Measurements from ENCODE around the gene LGALS3BP. TPM values are rescaled to one million over a fixed set of nuclear protein-coding genes. Genes with fewer than 3 reads are reported as not detected.
"Not testable (repeated sequence)": the region's sequence is repeated elsewhere in the genome, so short reads cannot be mapped to it uniquely, and the experiment has no call there.

Gene LGALS3BP
- total RNA-seq, 2 experiments from 2014 or later, result 9.7 to 12.8 TPM

DNA sequence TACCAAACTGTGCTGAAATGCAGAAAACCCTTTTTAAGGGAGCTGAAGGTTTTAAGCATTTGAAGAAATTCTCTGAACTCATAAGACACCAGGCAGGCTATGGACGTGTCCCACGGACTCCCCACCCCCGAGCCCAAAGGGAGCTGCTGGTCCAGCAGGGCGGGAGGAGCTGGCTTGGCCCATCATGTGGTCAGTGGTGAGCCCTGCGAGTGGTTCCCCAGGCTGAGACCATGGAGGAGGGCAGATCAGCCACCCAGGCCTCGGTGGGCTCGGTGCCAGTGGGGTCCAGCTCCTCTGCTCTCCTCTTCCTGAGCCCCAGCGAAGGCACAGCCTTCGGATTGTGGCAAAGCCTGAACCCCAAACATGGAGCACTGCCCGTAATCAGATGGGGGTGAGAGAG is 27.0 kb downstream of the LGALS3BP start:
- ChIA-PET POLR2A (no interaction called here), CTCF (interaction anchor here (1.0 kb wide), 1 partner anchor 18 kb away, joined by 4 read pairs; no protein-coding TSS in a partner anchor)

DNA sequence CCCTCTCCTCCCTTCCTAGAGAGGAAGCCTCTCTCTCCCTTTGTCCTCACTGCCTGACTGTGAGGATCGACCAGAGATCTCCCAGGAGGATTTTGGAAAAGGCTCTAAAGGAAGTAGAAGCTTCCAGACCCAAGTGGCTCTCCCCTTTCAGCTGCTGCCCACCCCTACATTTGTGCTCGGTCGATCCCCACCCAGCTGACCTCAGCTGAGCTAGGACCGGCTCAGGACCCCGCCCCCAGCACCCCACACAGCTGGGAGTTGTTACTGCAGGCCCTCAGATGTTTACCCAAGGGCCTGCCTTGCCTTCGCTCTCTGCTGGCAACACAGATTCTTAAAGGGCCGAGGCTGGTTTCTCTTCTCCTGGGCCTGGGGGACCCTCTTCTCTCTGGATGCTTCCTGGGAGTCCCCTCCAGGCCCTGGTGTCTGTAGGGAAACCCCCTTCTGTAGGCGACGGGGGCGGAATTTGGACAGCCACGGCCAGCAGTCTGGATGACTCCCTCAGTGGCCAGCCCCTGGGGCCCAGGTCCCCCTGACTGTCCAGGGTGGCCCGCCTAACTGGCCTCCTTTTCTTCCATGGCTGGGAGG is 27.7 kb downstream of the LGALS3BP start:
- CTCF ChIA-PET, result no interaction called here
- POLR2A ChIA-PET, result interaction anchor here (0.6 kb wide), 1 partner anchor 18 kb away, joined by 3 read pairs; no protein-coding TSS in a partner anchor

- POLR2A ChIA-PET, result no interaction called here
Measured at GRCh38 chr17:78950870-78951269, 28.9 kb downstream of the LGALS3BP start.

GRCh38 chr17:78947235-78948149 is 32.2 kb downstream of the LGALS3BP start:
- ChIA-PET CTCF (no interaction called here), POLR2A (no interaction called here)

More at GRCh38 chr17:78950870-78951269, 28.9 kb downstream of the LGALS3BP start:
- CTCF ChIA-PET, result no interaction called here

GRCh38 chr17:78946631-78947030 is 33.1 kb downstream of the LGALS3BP start:
- CTCF ChIA-PET, result no interaction called here
- POLR2A ChIA-PET, result no interaction called here

DNA sequence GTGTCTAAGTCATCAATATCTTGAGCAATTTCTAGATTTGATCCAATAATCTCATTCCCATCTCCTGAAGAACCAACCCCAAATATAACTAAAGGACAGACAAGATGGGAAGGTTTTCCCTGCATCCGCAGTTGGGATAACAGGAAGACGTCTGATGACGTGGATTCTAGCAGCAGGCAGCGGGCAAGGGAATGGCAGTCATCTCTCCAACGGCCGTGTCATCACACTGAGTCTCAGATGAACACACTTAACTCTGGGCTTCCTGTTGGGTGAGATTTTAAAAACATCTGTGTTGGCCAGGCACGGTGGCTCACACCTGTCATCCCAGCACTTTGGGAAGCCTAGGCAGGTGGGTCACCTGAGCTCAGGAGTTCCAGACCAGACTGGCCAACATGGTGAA is 33.6 kb downstream of the LGALS3BP start:
- POLR2A ChIA-PET, result no interaction called here
- CTCF ChIA-PET, result no interaction called here

- POLR2A ChIA-PET, result interaction anchor here (0.6 kb wide), 1 partner anchor 36 kb away, joined by 3 read pairs; no protein-coding TSS in a partner anchor
- CTCF ChIA-PET, result not testable (repeated sequence)
Measured at GRCh38 chr17:78945455-78945854, 34.3 kb downstream of the LGALS3BP start.

DNA sequence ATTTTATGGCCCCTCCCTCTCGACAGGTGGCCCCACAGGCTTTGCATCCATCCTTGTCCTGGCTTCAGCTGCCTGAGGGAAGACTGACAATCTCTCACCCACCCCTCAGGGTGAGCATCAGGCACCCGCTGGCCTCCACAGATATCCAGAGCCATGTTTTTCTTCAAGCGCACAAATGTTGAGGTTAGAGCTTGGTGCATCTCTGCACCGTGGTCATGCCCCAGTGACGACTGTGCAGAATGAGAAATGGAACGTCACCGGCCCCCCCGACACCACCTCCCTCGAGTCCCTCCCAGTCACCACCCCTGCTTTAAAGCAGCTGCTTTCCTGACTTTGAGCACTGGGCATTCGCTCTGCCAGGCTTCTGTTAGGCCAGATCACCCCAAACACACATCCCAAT is 34.8 kb downstream of the LGALS3BP start:
- POLR2A ChIA-PET, result interaction anchor here (0.6 kb wide), 1 partner anchor 37 kb away, joined by 3 read pairs; no protein-coding TSS in a partner anchor
- CTCF ChIA-PET, result no interaction called here

DNA sequence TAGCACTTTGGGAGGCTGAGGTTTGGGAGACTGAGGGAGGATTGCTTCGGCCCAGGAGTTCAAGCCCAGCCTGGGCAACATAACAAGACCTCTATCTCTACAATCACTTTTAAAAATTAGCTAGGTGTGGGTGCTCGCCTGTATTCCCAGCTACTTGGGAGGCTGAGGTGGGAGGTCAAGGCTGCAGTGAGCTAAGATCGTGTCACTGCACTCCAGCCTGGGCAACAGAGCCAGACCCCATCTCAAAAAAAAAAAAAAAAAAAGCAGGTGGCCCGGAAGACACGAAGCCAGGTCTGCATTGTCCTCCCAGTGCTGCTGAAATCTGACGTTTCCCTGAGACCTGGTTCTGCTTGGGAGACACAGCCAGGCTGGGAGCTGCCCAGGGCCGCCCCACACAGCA is 35.7 kb downstream of the LGALS3BP start:
- ChIA-PET CTCF (interaction anchor here (1.5 to 1.6 kb wide), 2 partner anchors 10 to 28 kb away, joined by 3 to 4 read pairs; no protein-coding TSS in a partner anchor), POLR2A (no interaction called here)

GRCh38 chr17:78940708-78941107 is 39.0 kb downstream of the LGALS3BP start:
- POLR2A ChIA-PET, result no interaction called here
- CTCF ChIA-PET, result interaction anchor here (0.6 to 1.1 kb wide), 2 partner anchors 27 to 75 kb away, joined by 4 read pairs; no protein-coding TSS in a partner anchor

DNA sequence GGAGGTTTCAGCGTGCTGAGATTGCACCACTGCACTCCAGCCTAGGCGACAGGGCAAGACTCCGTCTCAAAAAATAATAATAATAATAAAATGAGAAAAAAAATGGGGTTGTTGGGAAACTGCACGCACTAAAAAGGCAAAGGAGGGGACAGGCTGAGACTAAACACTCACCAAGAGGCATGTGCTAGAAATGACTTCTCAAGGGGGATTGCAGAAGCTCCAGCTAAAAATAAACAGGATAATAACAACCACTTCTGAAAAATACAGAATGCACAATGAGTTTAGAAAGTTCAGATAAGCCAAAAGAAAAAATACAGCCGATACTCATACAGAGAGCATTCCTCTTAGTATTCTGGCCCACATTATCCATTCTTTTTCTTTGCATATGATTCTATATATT is 39.5 kb downstream of the LGALS3BP start:
- ChIA-PET POLR2A (no interaction called here), CTCF (interaction anchor here (1.1 kb wide), 1 partner anchor 74 kb away, joined by 4 read pairs; no protein-coding TSS in a partner anchor)

- ChIA-PET CTCF (no interaction called here), POLR2A (no interaction called here)
Measured at GRCh38 chr17:78939615-78940014, 40.1 kb downstream of the LGALS3BP start.

DNA sequence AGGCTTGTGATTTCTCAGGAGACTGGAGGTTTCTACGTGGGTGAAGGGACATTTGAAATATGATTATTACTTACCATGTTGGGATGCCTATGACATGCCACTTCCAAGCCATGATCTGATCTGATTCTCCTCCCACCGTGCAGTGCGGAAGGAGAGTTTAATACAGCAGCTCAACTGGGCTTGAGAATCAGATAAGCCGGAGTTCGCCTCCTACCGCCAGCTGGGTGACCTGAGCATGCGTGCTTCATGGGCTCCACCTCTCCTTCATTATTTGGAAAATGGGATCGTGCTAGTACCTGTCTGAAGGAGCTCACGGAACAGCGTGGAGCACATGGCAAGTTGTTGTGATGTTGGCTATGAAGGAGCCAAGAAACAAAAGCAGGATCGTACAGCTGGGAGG is 42.2 kb downstream of the LGALS3BP start:
- ChIA-PET POLR2A (no interaction called here), CTCF (no interaction called here)

DNA sequence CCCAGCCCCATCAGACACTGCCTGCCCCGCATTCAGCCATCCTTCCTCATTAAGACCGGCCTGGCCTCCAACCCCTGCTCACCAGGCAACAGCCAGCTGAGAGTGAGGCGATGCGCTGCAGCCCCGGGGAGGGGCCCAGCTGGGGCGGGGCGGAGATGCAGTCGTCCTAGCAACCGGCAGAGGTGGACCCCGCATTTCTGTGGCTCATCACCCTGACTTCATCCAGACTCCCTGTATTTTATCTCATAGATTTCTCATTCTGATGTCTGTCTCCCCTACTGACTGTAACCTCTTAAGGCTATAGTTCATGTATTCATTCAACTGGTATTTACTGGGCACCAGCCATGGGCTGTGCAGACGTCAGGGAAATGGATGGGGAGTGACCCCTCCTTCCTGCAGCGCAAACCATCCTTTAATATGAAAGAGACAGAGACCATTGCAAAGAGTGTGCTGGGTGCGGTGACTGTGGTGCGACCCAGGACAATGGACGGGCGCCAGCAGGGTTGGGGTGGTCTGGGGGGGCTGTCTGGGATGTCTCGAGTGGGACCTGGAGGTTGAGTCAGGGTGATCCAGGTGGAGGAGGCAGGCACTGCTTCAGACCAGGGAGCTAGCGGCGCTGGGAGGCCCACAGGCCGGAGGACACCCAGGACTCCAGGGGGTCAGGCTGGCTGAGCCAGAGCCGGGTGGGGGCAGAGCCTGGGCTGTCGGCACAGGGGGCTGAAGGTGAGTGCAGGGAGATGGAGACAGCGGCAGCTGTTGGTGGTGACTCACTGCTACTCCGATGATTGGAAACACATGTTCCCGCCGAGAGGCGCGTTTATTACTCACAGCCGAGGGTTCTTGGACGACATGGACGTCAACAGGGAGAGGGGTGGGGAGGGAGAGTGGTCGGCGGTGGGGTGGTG is 44.1 kb downstream of the LGALS3BP start:
- ChIA-PET CTCF (no interaction called here), POLR2A (no interaction called here)

DNA sequence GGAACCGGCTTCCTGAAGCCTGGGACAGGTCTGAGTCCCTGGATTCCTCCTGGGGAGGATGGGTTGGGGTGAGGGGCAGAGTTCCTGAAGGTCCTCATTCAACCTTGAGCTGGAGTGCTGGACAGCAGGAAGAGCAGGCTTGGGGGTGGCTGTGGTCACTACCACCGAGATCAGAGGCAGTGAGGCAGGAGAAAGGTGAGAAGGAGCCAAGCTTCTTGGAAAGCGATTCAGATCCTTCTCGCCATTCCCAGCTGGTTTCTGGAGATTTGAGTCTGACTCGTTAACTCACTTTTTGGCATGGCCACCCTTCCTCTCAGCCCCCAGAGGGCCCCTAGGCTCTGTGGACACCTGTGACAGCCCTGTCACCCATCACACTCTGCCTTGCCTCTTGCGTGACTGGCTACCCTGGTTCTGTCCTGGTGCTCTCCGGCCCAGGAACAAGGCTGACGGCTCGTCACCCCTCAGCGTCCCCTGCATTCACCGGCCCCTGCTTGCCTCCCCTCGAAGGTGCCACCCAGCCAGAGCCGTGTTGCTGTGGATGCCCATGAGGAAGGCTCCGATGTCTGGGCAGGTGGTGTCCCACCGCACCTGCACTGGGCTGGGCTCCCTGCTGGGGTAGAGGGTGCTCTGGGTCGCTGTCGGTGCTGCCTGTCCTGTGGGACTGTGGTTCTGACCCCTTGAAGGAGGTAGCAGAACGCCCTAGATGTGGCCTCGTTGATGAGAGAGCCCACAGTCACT is 44.9 kb downstream of the LGALS3BP start:
- CTCF ChIA-PET, result interaction anchor here (0.9 to 1.0 kb wide), 2 partner anchors 9 to 37 kb away, joined by 3 to 4 read pairs; no protein-coding TSS in a partner anchor
- POLR2A ChIA-PET, result interaction anchor here (1.0 kb wide), 1 partner anchor 17 kb away, joined by 3 read pairs; no protein-coding TSS in a partner anchor

DNA sequence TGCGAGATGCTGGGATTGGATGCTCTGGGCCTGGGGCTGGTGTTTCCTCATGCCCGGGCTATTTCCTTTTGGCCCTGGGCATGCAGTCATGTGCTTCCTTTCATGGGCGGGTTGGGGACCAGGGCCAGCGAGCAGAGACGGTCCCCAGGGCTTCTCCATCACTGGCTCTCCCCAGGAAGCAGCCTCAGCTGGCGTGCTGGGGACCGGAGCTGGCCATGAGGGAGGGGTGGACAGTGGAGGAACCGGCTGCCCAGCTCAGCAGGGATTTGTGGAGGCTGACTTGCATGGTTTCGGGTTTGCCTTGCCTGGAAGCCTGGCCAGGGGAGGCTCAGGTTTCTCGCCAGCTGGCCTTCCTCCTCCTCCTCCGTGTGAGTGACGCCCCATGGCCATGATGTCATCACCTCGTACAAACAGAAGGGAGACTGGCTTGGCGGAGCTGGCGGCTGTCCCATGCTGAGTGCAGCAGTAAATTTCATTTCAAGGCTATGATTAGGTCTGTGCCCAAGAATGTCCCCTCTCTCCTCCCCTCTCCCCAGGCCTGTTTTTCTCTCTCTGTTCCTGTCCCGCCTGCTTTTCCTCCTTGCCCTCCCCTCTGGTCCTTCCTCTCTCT is 45.7 kb downstream of the LGALS3BP start:
- ChIA-PET CTCF (interaction anchor here (0.9 to 1.0 kb wide), 2 partner anchors 10 to 38 kb away, joined by 3 to 4 read pairs; no protein-coding TSS in a partner anchor), POLR2A (interaction anchor here (0.6 to 1.0 kb wide), 2 partner anchors 18 to 68 kb away, joined by 3 read pairs; no protein-coding TSS in a partner anchor)

GRCh38 chr17:78933025-78933958 is 46.4 kb downstream of the LGALS3BP start:
- CTCF ChIA-PET, result no interaction called here
- POLR2A ChIA-PET, result interaction anchor here (0.6 to 1.0 kb wide), 2 partner anchors 18 to 68 kb away, joined by 3 read pairs; no protein-coding TSS in a partner anchor

All from activated CD8-positive, alpha-beta memory T cell treated with anti-CD3 and anti-CD28 coated beads for 36 hours (primary cell).